Esophagus squamous epithelium (tissue), 4 donors: Measurements from ENCODE around the gene STMN1.

Experiments used
- CTCF ChIP-seq, 6 experiments: fragments of 450-650 bp in 4 of 6; fragments of 200-600 bp in 2 of 6; sonication (generic) in 2 of 6; IDR thresholded peaks; one replicate each; pipeline ENCODE4 v1.5.1; 2016 to 2019; ENCODE audit warnings: antibody characterized with exemption in 6 of 6, mild to moderate bottlenecking in 4 of 6, moderate library complexity in 4 of 6
- POLR2A ChIP-seq, 4 donors: fragments of 450-650 bp; IDR thresholded peaks; one replicate each; pipeline ENCODE4 v1.6.1; 2017; ENCODE audit warnings: antibody characterized with exemption in 4 of 4, mild to moderate bottlenecking in 4 of 4, moderate library complexity in 3 of 4

GRCh38 chr1:25947027-25947426, 40.8 kb upstream of the STMN1 start:
- no peak for TF ChIP-seq CTCF (IDR thresholded peaks at IDR 0.05)
- no peak for TF ChIP-seq POLR2A (IDR thresholded peaks at IDR 0.05)
